Esophagus muscularis mucosa (tissue), 4 donors: ENCODE measurements around the gene TAPBPL.

Source experiments
- EP300 ChIP-seq: sonication (generic); formaldehyde crosslinking; IDR thresholded peaks from one replicate; pipeline ENCODE4 v1.6.1; 2017; ENCODE audit warnings: antibody characterized with exemption
- POLR2A ChIP-seq: fragments of 450-650 bp; IDR thresholded peaks from one replicate; pipeline ENCODE4 v1.6.1; 2017; ENCODE audit warnings: antibody characterized with exemption, moderate library complexity, mild to moderate bottlenecking, low read depth
- POLR2AphosphoS5 ChIP-seq, 2 donors: sonication (generic); formaldehyde crosslinking; IDR thresholded peaks; one replicate each; pipeline ENCODE4 v1.6.1; 2017; ENCODE audit warnings: antibody characterized with exemption in 2 of 2
- TF ChIP-seq, protein P1 (sequence below), 3 experiments: fragments of 200-600 bp in 2 of 3; fragments of 450-650 bp in 1 of 3; sonication (generic) in 2 of 3; IDR thresholded peaks; one replicate each; pipeline ENCODE4 v1.5.1; 2017 to 2019; ENCODE audit warnings: antibody characterized with exemption in 3 of 3, mild to moderate bottlenecking in 2 of 3, moderate library complexity in 1 of 3

DNA sequence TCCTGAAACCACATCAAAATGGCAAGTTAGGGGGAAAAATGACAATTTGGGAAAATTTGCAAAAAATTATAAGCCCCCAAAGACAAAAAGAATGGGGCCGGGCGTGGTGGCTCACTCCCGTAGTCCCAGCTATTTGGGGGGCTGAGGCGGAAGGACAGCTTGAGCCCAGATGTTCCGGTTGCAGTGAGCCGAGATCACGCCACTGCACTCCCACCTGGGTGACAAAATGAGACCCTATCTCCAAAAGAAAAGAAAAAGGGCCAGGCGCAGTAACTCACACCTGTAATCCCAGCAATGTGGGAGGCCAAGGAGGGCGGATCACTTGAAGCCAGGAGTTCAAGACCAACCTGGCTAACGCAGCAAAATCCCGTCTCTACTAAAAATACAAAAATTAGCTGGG, 20.6 kb downstream of the TAPBPL start:
- TF ChIP-seq, protein P1, sequence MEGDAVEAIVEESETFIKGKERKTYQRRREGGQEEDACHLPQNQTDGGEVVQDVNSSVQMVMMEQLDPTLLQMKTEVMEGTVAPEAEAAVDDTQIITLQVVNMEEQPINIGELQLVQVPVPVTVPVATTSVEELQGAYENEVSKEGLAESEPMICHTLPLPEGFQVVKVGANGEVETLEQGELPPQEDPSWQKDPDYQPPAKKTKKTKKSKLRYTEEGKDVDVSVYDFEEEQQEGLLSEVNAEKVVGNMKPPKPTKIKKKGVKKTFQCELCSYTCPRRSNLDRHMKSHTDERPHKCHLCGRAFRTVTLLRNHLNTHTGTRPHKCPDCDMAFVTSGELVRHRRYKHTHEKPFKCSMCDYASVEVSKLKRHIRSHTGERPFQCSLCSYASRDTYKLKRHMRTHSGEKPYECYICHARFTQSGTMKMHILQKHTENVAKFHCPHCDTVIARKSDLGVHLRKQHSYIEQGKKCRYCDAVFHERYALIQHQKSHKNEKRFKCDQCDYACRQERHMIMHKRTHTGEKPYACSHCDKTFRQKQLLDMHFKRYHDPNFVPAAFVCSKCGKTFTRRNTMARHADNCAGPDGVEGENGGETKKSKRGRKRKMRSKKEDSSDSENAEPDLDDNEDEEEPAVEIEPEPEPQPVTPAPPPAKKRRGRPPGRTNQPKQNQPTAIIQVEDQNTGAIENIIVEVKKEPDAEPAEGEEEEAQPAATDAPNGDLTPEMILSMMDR (IDR thresholded peaks at IDR 0.05): no peak
- TF ChIP-seq POLR2A (no peak), POLR2AphosphoS5 (IDR thresholded peaks at IDR 0.05) (no peak), EP300 (no peak)
